Mesendoderm (in vitro differentiated cells): Measurements from ENCODE around the gene PCDHGC4.

Source experiments
- DNase-seq: peaks from one replicate; pipeline ENCODE4 v3.0.0; 2013
- H2AK5ac ChIP-seq: 2 replicates; pipeline ENCODE4 v1.6.1; 2013; ENCODE audit warnings: low read length, inconsistent platforms
- H2BK120ac ChIP-seq: 2 replicates; pipeline ENCODE4 v1.6.1; 2013; ENCODE audit warnings: low read depth, mild to moderate bottlenecking, low read length, moderate library complexity, mixed read lengths
- H2BK15ac ChIP-seq: replicated peaks from 2 replicates; pipeline ENCODE4 v1.6.1; 2013; ENCODE audit warnings: low read depth, mild to moderate bottlenecking, moderate library complexity
- H2BK5ac ChIP-seq: 2 replicates; pipeline ENCODE4 v1.6.1; 2013; ENCODE audit warnings: low read length, inconsistent platforms
- H3K18ac ChIP-seq: 2 replicates; pipeline ENCODE4 v1.6.1; 2013; ENCODE audit warnings: mild to moderate bottlenecking, low read length, mixed read lengths
- H3K23ac ChIP-seq: one replicate; pipeline ENCODE4 v1.6.1; 2013; ENCODE audit warnings: low read length
- H3K27ac ChIP-seq: 2 replicates; pipeline ENCODE4 v1.5.1; 2013; ENCODE audit warnings: low read depth, mild to moderate bottlenecking, inconsistent platforms, low read length, moderate library complexity
- H3K27me3 ChIP-seq: 2 replicates; pipeline ENCODE4 v1.6.1; 2013; ENCODE audit warnings: low read length, control low read depth, mild to moderate bottlenecking, inconsistent platforms; ENCODE audit not compliant: insufficient read depth, poor library complexity
- H3K36me3 ChIP-seq: 2 replicates; pipeline ENCODE4 v1.6.1; 2013; ENCODE audit warnings: low read length, inconsistent platforms; ENCODE audit not compliant: control insufficient read depth, insufficient read depth
- H3K4ac ChIP-seq: one replicate; pipeline ENCODE4 v1.6.1; 2013; ENCODE audit warnings: low read depth, mild to moderate bottlenecking, low read length, moderate library complexity
- H3K4me1 ChIP-seq: 2 replicates; pipeline ENCODE4 v1.6.1; 2013; ENCODE audit warnings: low read depth, low read length, inconsistent platforms; ENCODE audit not compliant: control insufficient read depth
- H3K4me2 ChIP-seq: 2 replicates; pipeline ENCODE4 v1.6.1; 2013; ENCODE audit warnings: low read length
- H3K4me3 ChIP-seq: 2 replicates; pipeline ENCODE4 v1.5.1; 2013; ENCODE audit warnings: mild to moderate bottlenecking, low read length
- H3K56ac ChIP-seq: one replicate; pipeline ENCODE4 v1.6.1; 2013; ENCODE audit warnings: low read length
- H3K79me1 ChIP-seq: 2 replicates; pipeline ENCODE4 v1.6.1; 2013; ENCODE audit warnings: low read length, inconsistent platforms
- H3K79me2 ChIP-seq: 2 replicates; pipeline ENCODE4 v1.6.1; 2013; ENCODE audit warnings: mild to moderate bottlenecking, low read length; ENCODE audit not compliant: control insufficient read depth, insufficient read depth
- H3K9ac ChIP-seq: 2 replicates; pipeline ENCODE4 v1.6.1; 2013; ENCODE audit warnings: low read length, inconsistent platforms
- H4K5ac ChIP-seq: one replicate; pipeline ENCODE4 v1.6.1; 2013; ENCODE audit warnings: low read length
- H4K8ac ChIP-seq: one replicate; pipeline ENCODE4 v1.6.1; 2013; ENCODE audit warnings: low read depth, mild to moderate bottlenecking, control low read depth, low read length, moderate library complexity
- WGBS: extraction: QIAGEN DNeasy Blood & Tissue Kit; methylation state at CpG from one replicate; pipeline ENCODE4 v1.1.7; 2013; ENCODE audit warnings: low lambda C conversion rate, missing lambda C conversion rate; ENCODE audit not compliant: insufficient coverage; ENCODE audit errors: extremely low coverage; 5-methylcytosine and 5-hydroxymethylcytosine counted together

PCDHGC4 gene

DNA sequence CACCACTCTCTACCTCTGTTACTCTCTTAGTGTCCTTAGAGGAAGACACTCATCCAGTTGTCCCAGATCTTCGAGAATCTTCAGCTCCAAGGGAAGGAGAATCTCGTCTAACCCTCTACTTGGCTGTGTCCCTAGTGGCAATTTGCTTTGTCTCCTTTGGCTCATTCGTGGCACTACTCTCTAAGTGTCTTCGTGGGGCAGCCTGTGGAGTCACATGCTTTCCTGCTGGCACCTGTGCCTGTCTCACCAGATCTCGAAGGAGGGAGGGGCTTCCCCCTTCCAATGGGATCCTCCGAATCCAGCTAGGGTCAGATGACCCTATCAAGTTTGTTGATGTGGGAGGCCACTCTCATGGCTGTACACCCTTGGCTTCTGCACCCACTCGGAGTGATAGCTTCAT is 2.3 kb downstream of the PCDHGC4 start:
- Histone ChIP-seq H3K56ac (no peak overlapping the region), H4K8ac (no peak overlapping the region), H3K4me1 (peaks cover 15% of the 10 kb centered on the region), H3K9ac (no peak overlapping the region), H3K27me3 (no peaks in the 10 kb centered on the region), H3K23ac (no peak overlapping the region), H2BK5ac (no peak overlapping the region), H3K18ac (no peak overlapping the region), H3K79me1 (peaks cover 1% of the 10 kb centered on the region), H4K5ac (no peak overlapping the region), H3K4me2 (no peak overlapping the region), H3K4me3 (no peak overlapping the region), H2BK120ac (no peak overlapping the region), H2BK15ac (no peak overlapping the region), H3K27ac (no peak overlapping the region), H3K36me3 (no peaks in the 10 kb centered on the region), H3K79me2 (no peaks in the 10 kb centered on the region), H3K4ac (no peak overlapping the region), H2AK5ac (no peak overlapping the region)
- WGBS = no CpG with 5 or more reads among the region's 7 CpGs
- no peak for DNase-seq

DNA sequence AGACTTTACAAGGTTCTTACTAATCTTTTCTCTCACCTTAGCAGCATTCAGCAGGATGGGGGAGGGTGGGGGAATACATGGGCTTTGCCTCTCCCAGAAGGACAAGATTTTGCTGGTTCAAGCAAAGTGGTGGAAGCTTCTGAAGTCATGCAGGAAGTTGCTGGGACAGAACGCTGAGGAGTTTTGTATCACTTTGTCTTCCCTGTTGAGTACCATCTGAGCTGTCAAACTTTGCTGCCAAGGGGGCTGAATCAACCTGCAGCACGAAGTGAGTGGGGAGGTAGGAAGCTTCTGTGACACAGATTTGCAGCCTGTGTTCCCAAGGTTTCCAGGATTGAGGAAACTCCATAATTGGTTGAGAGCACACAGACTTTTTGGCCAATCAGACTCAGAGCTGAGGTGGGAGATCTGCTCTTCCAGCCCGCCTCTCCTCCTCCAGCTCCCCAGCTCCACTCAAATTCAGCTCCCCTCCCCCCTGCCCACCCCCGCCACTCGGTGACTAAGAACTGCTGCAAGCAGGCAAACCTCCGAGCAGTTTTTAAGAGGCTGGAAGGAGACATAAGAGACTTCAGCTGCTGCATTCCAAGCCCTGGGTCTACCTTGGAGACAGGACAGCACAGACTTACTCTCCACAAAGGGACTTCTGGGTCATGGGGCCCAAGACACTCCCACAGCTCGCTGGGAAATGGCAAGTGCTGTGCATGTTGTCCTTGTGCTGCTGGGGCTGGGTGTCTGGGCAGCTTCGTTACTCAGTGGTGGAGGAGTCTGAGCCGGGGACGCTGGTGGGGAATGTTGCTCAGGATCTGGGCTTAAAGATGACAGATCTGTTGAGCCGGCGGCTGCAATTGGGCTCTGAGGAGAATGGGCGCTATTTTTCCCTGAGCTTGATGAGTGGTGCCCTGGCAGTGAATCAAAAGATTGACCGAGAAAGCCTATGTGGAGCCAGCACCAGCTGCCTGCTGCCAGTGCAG is 4.0 kb downstream of the PCDHGC4 start, which contains the start of gene PCDHGC5:
Gene PCDHGC5, plus strand, starts transcription at position 491 of the 971 bp plus-strand sequence. Its CDS starts 160 bp downstream, at position 651.
- Histone ChIP-seq H3K79me1 (peaks cover 1% of the 10 kb centered on the region), H3K4me2 (no peak within 1 kb of the TSS), H3K4me3 (no peak within 1 kb of the TSS), H3K4ac (no peak within 1 kb of the TSS), H4K8ac (no peak within 1 kb of the TSS), H3K23ac (no peak within 1 kb of the TSS), H4K5ac (no peak within 1 kb of the TSS), H3K4me1 (peaks cover 9% of the 10 kb centered on the region), H3K56ac (peak within 1 kb of the TSS; percentile 11), H3K18ac (no peak within 1 kb of the TSS), H3K27me3 (no peaks in the 10 kb centered on the region), H2BK120ac (no peak within 1 kb of the TSS), H3K27ac (no peak within 1 kb of the TSS), H3K9ac (no peak within 1 kb of the TSS), H2AK5ac (no peak within 1 kb of the TSS), H3K36me3 (no peaks in the 10 kb centered on the region), H2BK5ac (no peak within 1 kb of the TSS), H2BK15ac (no peak within 1 kb of the TSS), H3K79me2 (no peaks in the 10 kb centered on the region)
- WGBS = no CpG with 5 or more reads among the region's 14 CpGs
- peak; percentile 73 for DNase-seq

DNA sequence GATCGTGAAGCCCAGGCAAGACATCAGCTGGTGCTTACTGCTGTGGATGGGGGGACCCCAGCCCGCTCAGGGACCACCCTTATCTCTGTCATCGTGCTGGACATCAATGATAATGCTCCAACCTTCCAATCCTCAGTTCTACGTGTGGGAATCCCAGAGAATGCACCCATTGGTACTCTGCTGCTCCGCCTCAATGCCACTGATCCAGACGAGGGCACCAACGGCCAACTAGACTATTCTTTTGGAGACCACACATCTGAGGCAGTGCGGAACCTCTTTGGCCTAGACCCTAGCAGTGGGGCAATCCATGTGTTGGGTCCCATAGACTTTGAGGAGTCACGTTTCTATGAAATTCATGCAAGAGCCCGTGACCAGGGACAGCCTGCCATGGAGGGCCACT is 5.0 kb downstream of the PCDHGC4 start:
- Histone ChIP-seq H4K5ac (no peak overlapping the region), H3K9ac (no peak overlapping the region), H3K79me2 (no peaks in the 10 kb centered on the region), H3K27me3 (no peaks in the 10 kb centered on the region), H3K36me3 (no peaks in the 10 kb centered on the region), H3K4ac (no peak overlapping the region), H2BK5ac (no peak overlapping the region), H2AK5ac (no peak overlapping the region), H3K23ac (no peak overlapping the region), H3K4me3 (no peak overlapping the region), H3K4me2 (no peak overlapping the region), H3K56ac (no peak overlapping the region), H2BK120ac (no peak overlapping the region), H3K79me1 (peaks cover 1% of the 10 kb centered on the region), H2BK15ac (no peak overlapping the region), H3K18ac (no peak overlapping the region), H3K27ac (no peak overlapping the region), H3K4me1 (peaks cover 14% of the 10 kb centered on the region), H4K8ac (no peak overlapping the region)
- no peak for DNase-seq
- WGBS = no CpG with 5 or more reads among the region's 10 CpGs

DNA sequence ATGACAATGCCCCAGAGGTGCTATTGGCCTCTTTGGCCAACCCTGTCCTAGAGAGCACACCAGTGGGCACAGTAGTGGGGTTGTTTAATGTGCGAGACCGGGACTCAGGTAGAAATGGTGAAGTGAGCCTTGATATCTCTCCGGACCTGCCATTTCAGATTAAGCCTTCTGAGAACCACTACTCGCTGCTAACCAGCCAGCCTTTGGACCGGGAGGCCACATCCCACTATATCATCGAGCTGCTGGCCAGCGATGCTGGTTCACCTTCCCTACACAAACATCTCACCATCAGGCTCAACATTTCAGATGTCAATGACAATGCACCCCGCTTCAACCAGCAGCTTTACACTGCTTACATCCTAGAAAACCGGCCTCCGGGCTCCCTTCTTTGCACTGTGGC is 5.4 kb downstream of the PCDHGC4 start:
- Histone ChIP-seq H3K4me3 (no peak overlapping the region), H3K79me2 (no peaks in the 10 kb centered on the region), H3K4me2 (no peak overlapping the region), H4K8ac (no peak overlapping the region), H2BK120ac (no peak overlapping the region), H3K56ac (no peak overlapping the region), H3K23ac (no peak overlapping the region), H2AK5ac (no peak overlapping the region), H3K9ac (no peak overlapping the region), H3K18ac (no peak overlapping the region), H3K27ac (no peak overlapping the region), H2BK15ac (no peak overlapping the region), H3K27me3 (no peaks in the 10 kb centered on the region), H3K4ac (no peak overlapping the region), H4K5ac (no peak overlapping the region), H3K36me3 (no peaks in the 10 kb centered on the region), H3K4me1 (peaks cover 13% of the 10 kb centered on the region), H3K79me1 (peaks cover 1% of the 10 kb centered on the region), H2BK5ac (no peak overlapping the region)
- DNase-seq = no peak
- WGBS = no CpG with 5 or more reads among the region's 10 CpGs

DNA sequence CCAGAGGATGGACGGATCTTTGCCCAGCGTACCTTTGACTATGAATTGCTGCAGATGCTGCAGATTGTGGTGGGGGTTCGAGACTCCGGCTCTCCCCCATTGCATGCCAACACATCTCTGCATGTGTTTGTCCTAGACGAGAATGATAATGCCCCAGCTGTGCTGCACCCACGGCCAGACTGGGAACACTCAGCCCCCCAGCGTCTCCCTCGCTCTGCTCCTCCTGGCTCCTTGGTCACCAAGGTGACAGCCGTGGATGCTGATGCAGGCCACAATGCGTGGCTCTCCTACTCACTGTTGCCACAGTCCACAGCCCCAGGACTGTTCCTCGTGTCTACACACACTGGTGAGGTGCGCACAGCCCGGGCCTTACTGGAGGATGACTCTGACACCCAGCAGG is 5.9 kb downstream of the PCDHGC4 start:
- H3K27ac ChIP-seq = no peak overlapping the region
- no peak overlapping the region for H3K23ac ChIP-seq
- peaks cover 1% of the 10 kb centered on the region for H3K79me1 ChIP-seq
- H2AK5ac ChIP-seq = no peak overlapping the region
- H2BK15ac ChIP-seq = no peak overlapping the region
- H3K9ac ChIP-seq = no peak overlapping the region
- WGBS = no CpG with 5 or more reads among the region's 13 CpGs
- H3K27me3 ChIP-seq = no peaks in the 10 kb centered on the region
- no peak overlapping the region for H2BK5ac ChIP-seq
- H4K8ac ChIP-seq = no peak overlapping the region
- no peak overlapping the region for H3K4me2 ChIP-seq
- peak overlapping the region; percentile 49 for H3K56ac ChIP-seq
- no peak overlapping the region for H3K18ac ChIP-seq
- no peak overlapping the region for H3K4me3 ChIP-seq
- DNase-seq = no peak
- peaks cover 14% of the 10 kb centered on the region for H3K4me1 ChIP-seq
- H3K36me3 ChIP-seq = no peaks in the 10 kb centered on the region
- no peak overlapping the region for H3K4ac ChIP-seq
- no peaks in the 10 kb centered on the region for H3K79me2 ChIP-seq
- no peak overlapping the region for H2BK120ac ChIP-seq
- H4K5ac ChIP-seq = no peak overlapping the region
